Bronchial epithelial cell (primary cell): ENCODE measurements around the gene RINL. TPM values are rescaled to one million over a fixed set of nuclear protein-coding genes. Genes with fewer than 3 reads are reported as not detected.
"Not testable (repeated sequence)": the region's sequence is repeated elsewhere in the genome, so short reads cannot be mapped to it uniquely, and the experiment has no call there.

ENCODE experiments used
- DNase-seq: peaks from one replicate; pipeline ENCODE4 v3.0.0-alpha.2; 2010; ENCODE audit warnings: low read depth
- FAIRE-seq: peaks from 2 replicates; lab custom pipeline; 2011; peaks lifted over from hg19 to GRCh38; lab: Jason Lieb, UNC
- H3K27me3 ChIP-seq: 2 replicates; pipeline ENCODE4 v1.5.1; 2011; ENCODE audit warnings: low read length; ENCODE audit not compliant: control insufficient read depth, insufficient read depth
- H3K36me3 ChIP-seq: 2 replicates; pipeline ENCODE4 v1.5.1; 2011; ENCODE audit warnings: low read length; ENCODE audit not compliant: control insufficient read depth, insufficient read depth
- H3K4me3 ChIP-seq: 2 replicates; pipeline ENCODE4 v1.5.1; 2011; ENCODE audit warnings: mild to moderate bottlenecking, low read depth, low read length, control low read depth
- total RNA-seq: library from RNA; depleted of rRNA; stranded (reverse); fragments of >200 nt; gene quantifications from 2 replicates; pipeline ENCODE4 v1.2.1, GENCODE V29; 2014
- TF ChIP-seq, protein P1 (sequence below): IDR thresholded peaks from 2 replicates; pipeline ENCODE4 v1.5.1; 2011; ENCODE audit warnings: mild to moderate bottlenecking, moderate library complexity, low read length, control low read depth, inconsistent platforms; ENCODE audit not compliant: insufficient read depth, severe bottlenecking

RINL gene
- total RNA-seq, 1 donor from 2014 or later: 8.7 TPM

DNA sequence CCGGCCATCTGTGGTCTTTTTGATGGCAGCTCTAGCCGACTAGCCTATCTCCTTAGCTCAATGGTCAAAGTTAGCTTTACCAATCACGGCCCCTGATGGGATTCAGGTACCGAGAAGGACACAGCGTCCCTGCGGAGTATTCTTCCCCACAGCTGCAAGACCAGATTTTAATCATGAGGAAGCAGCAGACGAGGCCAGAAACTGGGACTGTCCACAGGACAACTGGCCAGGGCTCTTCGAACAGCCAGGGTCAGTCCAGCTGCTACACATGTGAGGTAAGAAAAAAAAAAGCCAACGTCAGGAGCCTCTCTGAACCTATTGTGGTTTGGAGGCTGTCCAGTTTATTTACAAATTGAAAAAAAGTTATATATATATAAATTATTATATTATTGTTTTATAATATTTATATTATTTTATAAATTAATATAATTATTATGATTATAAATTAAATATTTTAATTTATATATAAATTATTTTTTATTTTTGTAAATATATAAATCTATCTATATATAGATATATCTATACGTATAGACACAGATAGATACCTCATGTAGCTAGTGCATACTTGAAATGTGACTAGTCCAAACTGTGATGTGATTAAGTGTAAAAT, 10.8 kb downstream of the RINL start:
- FAIRE-seq: no peak
- no peak for DNase-seq

DNA sequence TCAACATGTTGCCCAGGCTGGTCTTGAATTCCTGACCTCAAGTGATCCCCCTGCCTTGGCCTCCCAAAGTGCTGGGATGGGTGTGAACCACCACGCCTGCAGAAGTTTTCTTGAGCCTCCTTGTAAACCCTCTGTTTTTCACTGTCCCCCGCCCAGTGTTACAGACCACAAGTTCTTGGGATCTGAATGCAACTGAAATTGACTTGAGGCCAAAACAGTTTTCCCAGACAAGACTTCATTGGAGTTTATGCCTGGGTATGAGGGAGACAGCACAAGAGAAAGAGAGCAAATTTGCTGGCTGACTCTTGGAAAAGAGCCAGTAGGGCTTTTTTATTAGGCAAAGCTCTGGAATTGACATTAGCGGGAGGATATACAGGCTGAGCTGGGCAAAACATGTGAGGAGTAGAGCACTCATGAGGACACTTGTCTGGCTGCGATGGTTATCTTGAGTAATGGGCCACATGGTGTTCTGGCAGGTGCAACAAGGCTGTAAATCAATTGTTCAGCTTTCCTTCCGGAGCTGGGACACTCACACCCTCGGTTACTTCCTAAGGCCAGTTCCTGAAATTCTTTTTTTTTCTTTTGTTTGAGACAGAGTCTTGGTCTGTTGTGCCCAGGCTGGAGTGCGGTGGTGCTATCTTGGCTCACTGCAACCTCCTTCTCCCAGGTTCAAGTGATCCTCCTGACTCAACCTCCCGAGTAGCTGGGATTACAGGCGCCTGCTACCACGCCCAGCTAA, 15.6 kb downstream of the RINL start:
- TF ChIP-seq, protein P1, sequence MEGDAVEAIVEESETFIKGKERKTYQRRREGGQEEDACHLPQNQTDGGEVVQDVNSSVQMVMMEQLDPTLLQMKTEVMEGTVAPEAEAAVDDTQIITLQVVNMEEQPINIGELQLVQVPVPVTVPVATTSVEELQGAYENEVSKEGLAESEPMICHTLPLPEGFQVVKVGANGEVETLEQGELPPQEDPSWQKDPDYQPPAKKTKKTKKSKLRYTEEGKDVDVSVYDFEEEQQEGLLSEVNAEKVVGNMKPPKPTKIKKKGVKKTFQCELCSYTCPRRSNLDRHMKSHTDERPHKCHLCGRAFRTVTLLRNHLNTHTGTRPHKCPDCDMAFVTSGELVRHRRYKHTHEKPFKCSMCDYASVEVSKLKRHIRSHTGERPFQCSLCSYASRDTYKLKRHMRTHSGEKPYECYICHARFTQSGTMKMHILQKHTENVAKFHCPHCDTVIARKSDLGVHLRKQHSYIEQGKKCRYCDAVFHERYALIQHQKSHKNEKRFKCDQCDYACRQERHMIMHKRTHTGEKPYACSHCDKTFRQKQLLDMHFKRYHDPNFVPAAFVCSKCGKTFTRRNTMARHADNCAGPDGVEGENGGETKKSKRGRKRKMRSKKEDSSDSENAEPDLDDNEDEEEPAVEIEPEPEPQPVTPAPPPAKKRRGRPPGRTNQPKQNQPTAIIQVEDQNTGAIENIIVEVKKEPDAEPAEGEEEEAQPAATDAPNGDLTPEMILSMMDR: no peak
- no peaks in the 10 kb centered on the region for H3K36me3 ChIP-seq
- no peaks in the 10 kb centered on the region for H3K27me3 ChIP-seq
- no peak overlapping the region for H3K4me3 ChIP-seq
- FAIRE-seq (no peak), DNase-seq (no peak)

More for the DNA sequence above, 10.8 kb downstream of the RINL start:
- Histone ChIP-seq H3K27me3 (no peaks in the 10 kb centered on the region), H3K36me3 (no peaks in the 10 kb centered on the region), H3K4me3 (no peak overlapping the region)
- TF ChIP-seq, protein P1: no peak

DNA sequence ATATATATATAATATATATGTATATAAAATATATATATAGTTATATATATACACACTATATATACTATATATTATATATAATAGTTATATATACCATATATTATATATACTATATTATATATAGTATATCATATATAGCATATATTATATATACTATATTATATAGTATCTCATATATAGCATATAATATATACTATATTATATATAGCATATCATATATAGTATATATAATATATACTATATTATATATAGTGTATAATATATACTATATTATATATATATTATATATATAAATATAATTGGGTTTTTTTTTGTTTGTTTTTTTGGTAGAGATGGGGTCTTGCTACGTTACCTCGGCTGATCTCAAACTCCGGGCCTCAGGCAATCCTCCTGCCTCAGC, 16.7 kb downstream of the RINL start:
- no peak for FAIRE-seq
- TF ChIP-seq, protein P1: no peak
- DNase-seq: no peak
- Histone ChIP-seq H3K27me3 (no peaks in the 10 kb centered on the region), H3K36me3 (no peaks in the 10 kb centered on the region), H3K4me3 (no peak overlapping the region)

DNA sequence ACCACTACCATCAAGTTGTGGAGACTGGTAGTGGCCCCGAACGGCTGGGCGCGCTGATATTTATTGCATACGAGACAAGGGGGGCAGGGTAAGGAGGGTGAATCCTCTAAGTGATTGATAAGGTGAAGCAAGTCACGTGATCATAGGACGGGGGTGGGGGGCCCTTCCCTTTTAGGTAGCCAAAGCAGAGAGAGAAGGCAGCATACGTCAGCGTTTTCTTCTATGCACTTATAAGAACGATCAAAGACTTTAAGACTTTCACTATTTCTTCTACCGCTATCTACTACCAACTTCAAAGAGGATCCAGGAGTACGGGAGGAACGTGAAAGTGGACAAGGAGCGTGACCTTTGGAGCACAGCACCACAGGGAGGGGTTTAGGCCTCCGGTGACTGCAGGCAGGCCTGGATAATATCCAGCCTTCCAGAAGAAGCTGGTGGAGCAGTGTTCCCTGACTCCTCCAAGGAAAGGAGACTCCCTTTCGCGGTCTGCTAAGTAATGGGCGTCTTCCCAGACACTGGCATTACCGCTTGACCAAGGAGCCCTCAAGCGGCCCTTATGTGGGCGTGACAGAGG, 18.4 kb downstream of the RINL start:
- not testable (repeated sequence) for FAIRE-seq, H3K4me3 ChIP-seq, H3K27me3 ChIP-seq, DNase-seq, H3K36me3 ChIP-seq

DNA sequence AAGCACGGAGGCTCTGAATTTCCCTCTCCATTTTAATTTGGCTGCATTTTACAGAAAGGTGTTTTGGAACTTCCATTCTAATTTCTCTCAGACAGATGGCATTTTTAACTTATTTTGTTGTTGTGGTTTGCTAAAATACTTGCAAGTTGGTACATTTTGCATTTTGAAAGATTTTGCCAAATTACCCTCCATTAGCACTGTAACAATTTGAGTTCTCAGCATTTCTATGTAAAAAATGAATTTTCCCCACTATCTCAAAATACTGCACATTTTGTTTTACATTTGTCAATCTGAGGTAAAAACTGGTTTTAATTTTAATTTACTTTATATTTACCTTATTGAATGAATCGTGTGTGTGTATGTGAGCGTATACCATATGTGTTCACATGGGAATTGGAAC, 21.3 kb downstream of the RINL start:
- TF ChIP-seq, protein P1: no peak
- no peak for FAIRE-seq
- no peaks in the 10 kb centered on the region for H3K36me3 ChIP-seq
- H3K27me3 ChIP-seq: no peaks in the 10 kb centered on the region
- no peak for DNase-seq
- H3K4me3 ChIP-seq: no peak overlapping the region

DNA sequence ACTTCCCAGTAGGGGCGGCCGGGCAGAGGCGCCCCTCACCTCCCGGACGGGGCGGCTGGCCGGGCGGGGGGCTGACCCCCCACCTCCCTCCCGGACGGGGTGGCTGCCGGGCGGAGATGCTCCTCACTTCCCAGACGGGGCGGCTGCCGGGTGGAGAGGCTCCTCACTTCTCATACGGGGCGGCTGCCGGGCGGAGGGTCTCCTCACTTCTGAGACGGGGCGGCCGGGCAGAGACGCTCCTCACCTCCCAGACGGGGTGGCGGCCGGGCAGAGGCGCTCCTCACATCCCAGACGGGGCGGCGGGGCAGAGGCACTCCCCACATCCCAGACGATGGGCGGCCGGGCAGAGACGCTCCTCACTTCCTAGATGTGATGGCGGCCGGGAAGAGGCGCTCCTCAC, 22.3 kb downstream of the RINL start:
- not testable (repeated sequence) for H3K36me3 ChIP-seq, H3K27me3 ChIP-seq, DNase-seq, H3K4me3 ChIP-seq, FAIRE-seq

DNA sequence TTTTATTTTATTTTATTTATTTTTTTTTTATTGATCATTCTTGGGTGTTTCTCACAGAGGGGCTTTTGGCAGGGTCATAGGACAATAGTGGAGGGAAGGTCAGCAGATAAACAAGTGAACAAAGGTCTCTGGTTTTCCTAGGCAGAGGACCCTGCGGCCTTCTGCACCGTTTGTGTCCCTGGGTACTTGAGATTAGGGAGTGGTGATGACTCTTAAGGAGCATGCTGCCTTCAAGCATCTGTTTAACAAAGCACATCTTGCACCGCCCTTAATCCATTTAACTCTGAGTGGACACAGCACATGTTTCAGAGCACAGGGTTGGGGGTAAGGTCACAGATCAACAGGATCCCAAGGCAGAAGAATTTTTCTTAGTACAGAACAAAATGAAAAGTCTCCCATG, 23.1 kb downstream of the RINL start:
- not testable (repeated sequence) for FAIRE-seq, DNase-seq, H3K36me3 ChIP-seq, H3K4me3 ChIP-seq, H3K27me3 ChIP-seq
